Retinal pigment epithelial cell (primary cell): ENCODE data around the gene KMT2B.

Experiments
- DNase-seq: peaks from one replicate; pipeline ENCODE4 v3.0.0-alpha.2; 2010; ENCODE audit warnings: low read depth
- H3K4me3 ChIP-seq: 2 replicates; pipeline ENCODE4 v1.5.1; 2011; ENCODE audit warnings: mild to moderate bottlenecking, low read length, control low read depth, moderate library complexity
- TF ChIP-seq, protein P1 (sequence below): conservative IDR thresholded peaks from 2 replicates; pipeline ENCODE4 v1.5.1; 2011; ENCODE audit warnings: low read depth, low read length, control low read depth, inconsistent platforms

Gene KMT2B

DNA sequence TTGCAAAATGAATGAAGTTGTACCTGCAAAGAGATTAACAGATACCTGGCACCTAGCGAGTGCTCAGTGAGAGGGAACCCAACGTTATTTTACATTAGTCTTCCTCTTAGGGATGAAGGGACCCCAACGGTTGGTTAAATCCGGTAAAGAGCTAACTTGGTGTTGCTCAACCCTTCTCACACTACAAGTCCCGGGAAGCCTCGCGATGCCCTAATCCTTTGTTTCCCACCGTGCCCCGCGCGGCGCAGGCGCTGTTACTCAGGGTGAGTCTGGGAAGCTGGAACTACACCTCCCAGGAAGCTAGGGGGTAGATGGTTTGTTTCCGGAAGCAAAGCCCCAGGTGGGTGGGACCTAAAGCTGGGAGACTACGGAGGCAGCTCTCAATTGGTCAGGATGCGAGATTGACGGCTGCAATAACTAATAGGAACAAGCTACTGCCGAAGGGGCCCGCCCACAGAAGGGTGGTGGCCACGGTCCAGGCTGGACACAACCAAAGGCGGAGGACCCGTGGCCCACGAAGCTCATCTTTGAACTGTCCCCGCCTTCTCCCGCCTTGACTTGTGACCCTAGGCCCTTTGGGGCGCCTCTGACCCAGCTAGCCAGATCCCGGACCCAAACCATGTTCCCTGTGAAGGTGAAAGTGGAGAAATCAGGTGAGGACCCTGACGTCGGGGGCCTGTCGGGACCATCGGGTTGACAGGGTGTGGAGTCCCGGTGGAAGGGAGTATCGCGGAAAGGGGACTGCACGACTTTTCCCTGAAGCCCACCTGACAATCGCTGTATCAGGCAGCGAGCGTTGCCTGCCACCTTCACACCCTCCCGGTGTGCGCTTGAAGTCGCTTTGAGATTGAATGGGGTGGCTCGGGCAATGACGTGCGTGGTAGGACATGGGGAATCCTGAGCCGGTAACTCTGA is 30.6 kb downstream of the KMT2B start, which contains the start of gene LIN37:
TSS of gene LIN37 (plus strand) at position 471 of the 915 bp plus-strand sequence. CDS start at position 620, 149 bp downstream.
- peak within 1 kb of the TSS; percentile 100 for H3K4me3 ChIP-seq
- TF ChIP-seq, protein P1, sequence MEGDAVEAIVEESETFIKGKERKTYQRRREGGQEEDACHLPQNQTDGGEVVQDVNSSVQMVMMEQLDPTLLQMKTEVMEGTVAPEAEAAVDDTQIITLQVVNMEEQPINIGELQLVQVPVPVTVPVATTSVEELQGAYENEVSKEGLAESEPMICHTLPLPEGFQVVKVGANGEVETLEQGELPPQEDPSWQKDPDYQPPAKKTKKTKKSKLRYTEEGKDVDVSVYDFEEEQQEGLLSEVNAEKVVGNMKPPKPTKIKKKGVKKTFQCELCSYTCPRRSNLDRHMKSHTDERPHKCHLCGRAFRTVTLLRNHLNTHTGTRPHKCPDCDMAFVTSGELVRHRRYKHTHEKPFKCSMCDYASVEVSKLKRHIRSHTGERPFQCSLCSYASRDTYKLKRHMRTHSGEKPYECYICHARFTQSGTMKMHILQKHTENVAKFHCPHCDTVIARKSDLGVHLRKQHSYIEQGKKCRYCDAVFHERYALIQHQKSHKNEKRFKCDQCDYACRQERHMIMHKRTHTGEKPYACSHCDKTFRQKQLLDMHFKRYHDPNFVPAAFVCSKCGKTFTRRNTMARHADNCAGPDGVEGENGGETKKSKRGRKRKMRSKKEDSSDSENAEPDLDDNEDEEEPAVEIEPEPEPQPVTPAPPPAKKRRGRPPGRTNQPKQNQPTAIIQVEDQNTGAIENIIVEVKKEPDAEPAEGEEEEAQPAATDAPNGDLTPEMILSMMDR: no peak
- DNase-seq: peak; percentile 97

DNA sequence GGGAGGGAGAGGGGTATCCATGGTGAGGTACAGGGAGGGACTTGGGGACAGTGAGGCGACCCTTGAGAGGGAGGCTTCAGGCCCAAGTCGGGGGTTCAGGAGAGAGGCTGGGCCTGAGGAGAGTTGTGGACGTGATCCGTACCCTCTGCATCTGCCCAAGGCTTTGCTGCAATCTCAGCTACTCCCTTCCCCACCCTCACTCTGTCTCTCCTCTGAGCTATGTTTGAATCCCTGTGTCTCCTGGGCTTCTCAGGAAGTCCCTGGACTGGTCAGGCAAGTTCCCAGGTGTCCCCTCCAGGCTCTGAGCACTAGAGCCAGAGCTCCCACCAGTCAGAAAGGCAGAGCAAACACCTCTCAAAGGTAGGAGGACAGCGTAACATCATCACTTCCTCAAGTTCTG is 32.4 kb downstream of the KMT2B start:
- no peak for DNase-seq
- no peak overlapping the region for H3K4me3 ChIP-seq
- TF ChIP-seq, protein P1: no peak

DNA sequence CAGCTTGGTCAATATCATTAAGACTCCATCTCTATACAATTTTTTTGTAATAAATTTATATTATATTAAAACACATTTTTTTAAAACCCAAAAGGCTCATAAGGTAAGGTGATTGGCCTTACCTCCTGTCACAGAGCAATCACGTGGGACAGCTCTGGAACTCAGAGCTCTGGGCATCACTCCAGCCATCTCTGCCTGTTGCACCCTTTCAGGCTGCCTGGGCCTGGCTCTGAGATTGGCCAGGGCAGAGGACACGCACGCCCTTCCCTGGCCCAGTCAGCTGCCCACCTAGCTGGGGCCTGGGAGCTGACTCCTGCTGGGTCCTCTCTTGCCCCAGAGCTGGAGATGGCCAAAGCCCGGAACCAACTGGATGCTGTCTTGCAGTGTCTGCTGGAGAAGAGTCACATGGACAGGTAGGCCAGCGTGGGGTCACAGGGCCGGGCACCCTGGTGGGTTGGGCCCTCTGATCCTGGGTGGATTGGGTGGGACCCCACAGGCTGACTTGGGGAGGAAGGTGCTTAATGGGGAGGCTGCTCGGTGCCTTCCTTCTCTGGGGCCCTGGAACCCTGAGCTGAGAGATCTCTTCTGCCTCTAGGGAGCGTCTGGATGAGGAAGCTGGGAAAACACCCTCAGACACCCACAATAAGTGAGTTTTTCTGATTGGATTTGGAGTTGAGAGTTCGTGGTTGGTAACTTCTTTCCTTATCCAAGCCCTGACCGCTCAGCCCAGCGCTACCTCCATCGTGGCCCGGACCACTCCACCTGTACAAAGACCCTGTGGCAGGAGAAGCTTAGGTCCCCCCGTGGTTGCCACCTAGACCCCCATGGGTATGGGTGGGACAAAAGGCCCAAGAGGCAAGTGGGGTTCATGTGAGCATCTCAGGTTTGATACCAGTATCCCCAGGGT is 34.3 kb downstream of the KMT2B start:
- TF ChIP-seq, protein P1: no peak
- no peak overlapping the region for H3K4me3 ChIP-seq
- no peak for DNase-seq

DNA sequence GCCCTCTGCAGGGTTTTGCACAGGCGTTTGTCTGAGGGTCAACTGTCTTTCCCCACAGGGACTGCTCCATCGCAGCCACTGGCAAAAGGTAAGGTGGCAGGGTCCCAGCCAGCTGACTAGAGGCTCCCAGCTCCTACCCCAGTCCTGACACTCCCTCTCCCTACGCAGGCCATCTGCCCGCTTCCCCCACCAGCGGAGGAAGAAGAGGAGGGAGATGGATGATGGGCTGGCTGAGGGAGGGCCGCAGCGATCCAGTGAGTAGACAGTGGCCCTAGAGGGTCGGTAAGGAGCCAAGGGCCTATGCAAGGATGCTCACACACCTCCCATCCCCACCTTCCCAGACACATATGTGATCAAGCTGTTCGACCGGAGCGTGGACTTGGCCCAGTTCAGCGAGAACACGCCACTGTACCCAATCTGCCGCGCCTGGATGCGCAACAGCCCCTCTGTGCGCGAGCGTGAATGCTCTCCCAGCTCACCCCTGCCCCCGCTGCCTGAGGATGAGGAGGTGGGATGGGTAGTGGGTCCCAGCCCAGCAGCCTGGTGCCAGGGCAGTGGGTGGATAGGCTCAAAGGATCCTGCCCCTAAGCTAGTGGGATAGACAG is 35.0 kb downstream of the KMT2B start:
- no peak overlapping the region for H3K4me3 ChIP-seq
- TF ChIP-seq, protein P1: no peak
- no peak for DNase-seq

DNA sequence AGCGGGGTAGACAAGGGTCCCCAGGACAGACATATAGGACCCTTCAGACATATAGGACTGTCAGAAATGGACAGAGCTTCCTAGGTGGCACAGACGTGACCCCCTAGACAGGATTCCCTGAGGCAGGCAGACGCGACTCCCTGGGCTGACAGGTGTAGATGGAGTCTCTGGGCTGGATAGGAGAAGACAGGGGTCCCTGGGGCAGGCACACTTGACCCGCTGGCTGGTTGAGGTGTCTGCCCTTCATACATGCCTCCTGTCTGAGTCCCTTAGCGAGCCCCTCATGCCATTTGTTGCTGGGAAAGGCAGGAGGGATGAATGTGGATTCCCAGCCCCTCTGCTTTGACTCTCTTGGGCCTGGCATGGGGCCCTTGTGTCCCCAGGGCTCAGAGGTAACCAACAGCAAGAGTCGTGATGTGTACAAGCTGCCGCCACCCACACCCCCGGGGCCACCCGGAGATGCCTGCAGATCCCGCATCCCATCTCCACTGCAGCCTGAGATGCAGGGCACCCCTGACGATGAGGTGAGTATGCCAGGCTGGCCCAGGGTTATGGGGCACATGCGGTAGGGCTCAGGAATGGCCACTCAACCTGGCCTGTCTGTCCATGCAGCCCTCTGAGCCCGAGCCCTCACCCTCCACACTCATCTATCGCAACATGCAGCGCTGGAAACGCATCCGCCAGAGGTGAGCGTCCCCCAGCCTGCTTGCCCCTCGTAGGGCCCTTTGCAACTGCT is 36.0 kb downstream of the KMT2B start:
- DNase-seq: no peak
- TF ChIP-seq, protein P1: no peak
- no peak overlapping the region for H3K4me3 ChIP-seq
